Measurements from ENCODE around the gene CCNH.

The CCNH gene

GRCh38 chr5:87354496-87354895, 58.2 kb downstream of the CCNH start:
- DNase-seq: no peak

- DNase-seq: no peak
Measured at GRCh38 chr5:87347841-87348240, 64.9 kb downstream of the CCNH start.

- no peak for DNase-seq
Measured at GRCh38 chr5:87347272-87347671, 65.5 kb downstream of the CCNH start.

Data from NCI-H2227 treated with DMSO at 0.1 percent for 48 hours (cell line).